ENCODE measurements around the gene PPIA. TPM values are rescaled to one million over a fixed set of nuclear protein-coding genes. Genes with fewer than 3 reads are reported as not detected.

PPIA gene
- polyA plus RNA-seq, 1 of the 3 experiments (the other 2 are of a cell fraction): 6,267 TPM

GRCh38 chr7:44824894-44825526 is 28.5 kb downstream of the PPIA start (continued):
- TF ChIP-seq USF2 (IDR thresholded peaks at IDR 0.05; ENCODE audit: borderline replicate concordance, low read depth, low read length): no peak

DNA sequence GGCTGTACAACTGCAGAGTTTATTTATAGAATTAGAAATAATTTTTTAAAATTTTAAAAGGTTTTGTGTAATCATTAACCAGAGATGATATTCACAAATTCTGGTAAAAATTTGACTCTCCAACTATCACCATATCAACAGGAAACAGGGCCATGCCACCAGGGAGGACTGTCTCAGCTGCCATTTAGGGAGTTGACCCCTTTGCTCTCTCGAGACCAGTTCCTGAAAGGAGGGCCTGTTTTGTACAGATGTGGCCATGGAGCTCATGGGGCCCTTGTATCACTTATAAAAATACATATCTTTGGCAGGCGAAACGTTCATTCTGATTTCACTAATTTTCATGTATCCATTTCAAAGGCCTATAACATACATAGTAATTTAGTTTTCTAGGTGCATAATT is 31.1 kb downstream of the PPIA start:
- H3K9me3 ChIP-seq: no peaks in the 10 kb centered on the region
- ChIA-PET CTCF (interaction anchor here (1.2 kb wide), 1 partner anchor 19 kb away, joined by 3 read pairs; no protein-coding TSS in a partner anchor), POLR2A (interaction anchor here (0.5 kb wide), 1 partner anchor 29 kb away, joined by 3 read pairs; no protein-coding TSS in a partner anchor)

More for the DNA sequence above, 31.1 kb downstream of the PPIA start:
- peaks cover 26% of the 10 kb centered on the region; the same call in 1 of the 2 replicates for H3K79me2 ChIP-seq (ENCODE audit: insufficient read depth)
- TF ChIP-seq SIN3A (IDR thresholded peaks at IDR 0.05; ENCODE audit: borderline replicate concordance, low read depth, low read length) (no peak), ELF1 (IDR thresholded peaks at IDR 0.05) (no peak), JUND (IDR thresholded peaks at IDR 0.05) (no peak), MXI1 (IDR thresholded peaks at IDR 0.05; ENCODE audit: low read depth, low read length) (no peak), MEF2A (IDR thresholded peaks at IDR 0.05; ENCODE audit: borderline replicate concordance, low read depth) (no peak), EP300 (IDR thresholded peaks at IDR 0.05; ENCODE audit: borderline replicate concordance in 1 of 2, low read depth in 1 of 2, low read length in 1 of 2) (no peak), CTCF (IDR thresholded peaks at IDR 0.05) (no peak), GABPA (IDR thresholded peaks at IDR 0.05; ENCODE audit: low read depth) (no peak), RAD21 (IDR thresholded peaks at IDR 0.05; ENCODE audit: low read length) (no peak), TAF1 (IDR thresholded peaks at IDR 0.05; ENCODE audit: borderline replicate concordance, low read depth, low read length) (no peak), FOXJ3 (CRISPR knock-in tag; IDR thresholded peaks at IDR 0.05) (no peak), RCOR1 (IDR thresholded peaks at IDR 0.05; ENCODE audit: low read length) (no peak)
- TF ChIP-seq, protein P1, sequence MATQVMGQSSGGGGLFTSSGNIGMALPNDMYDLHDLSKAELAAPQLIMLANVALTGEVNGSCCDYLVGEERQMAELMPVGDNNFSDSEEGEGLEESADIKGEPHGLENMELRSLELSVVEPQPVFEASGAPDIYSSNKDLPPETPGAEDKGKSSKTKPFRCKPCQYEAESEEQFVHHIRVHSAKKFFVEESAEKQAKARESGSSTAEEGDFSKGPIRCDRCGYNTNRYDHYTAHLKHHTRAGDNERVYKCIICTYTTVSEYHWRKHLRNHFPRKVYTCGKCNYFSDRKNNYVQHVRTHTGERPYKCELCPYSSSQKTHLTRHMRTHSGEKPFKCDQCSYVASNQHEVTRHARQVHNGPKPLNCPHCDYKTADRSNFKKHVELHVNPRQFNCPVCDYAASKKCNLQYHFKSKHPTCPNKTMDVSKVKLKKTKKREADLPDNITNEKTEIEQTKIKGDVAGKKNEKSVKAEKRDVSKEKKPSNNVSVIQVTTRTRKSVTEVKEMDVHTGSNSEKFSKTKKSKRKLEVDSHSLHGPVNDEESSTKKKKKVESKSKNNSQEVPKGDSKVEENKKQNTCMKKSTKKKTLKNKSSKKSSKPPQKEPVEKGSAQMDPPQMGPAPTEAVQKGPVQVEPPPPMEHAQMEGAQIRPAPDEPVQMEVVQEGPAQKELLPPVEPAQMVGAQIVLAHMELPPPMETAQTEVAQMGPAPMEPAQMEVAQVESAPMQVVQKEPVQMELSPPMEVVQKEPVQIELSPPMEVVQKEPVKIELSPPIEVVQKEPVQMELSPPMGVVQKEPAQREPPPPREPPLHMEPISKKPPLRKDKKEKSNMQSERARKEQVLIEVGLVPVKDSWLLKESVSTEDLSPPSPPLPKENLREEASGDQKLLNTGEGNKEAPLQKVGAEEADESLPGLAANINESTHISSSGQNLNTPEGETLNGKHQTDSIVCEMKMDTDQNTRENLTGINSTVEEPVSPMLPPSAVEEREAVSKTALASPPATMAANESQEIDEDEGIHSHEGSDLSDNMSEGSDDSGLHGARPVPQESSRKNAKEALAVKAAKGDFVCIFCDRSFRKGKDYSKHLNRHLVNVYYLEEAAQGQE (IDR thresholded peaks at IDR 0.05; ENCODE audit: low read depth, low read length): no peak
- TF ChIP-seq, protein P2, sequence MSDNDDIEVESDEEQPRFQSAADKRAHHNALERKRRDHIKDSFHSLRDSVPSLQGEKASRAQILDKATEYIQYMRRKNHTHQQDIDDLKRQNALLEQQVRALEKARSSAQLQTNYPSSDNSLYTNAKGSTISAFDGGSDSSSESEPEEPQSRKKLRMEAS (IDR thresholded peaks at IDR 0.05; ENCODE audit: low read depth): no peak
- peaks cover 53 to 58% of the 10 kb centered on the region in 2 experiments for H3K36me3 ChIP-seq (replicated peaks in 1 of 2; ENCODE audit: control insufficient read depth in 1 of 2, insufficient read depth in 2 of 2, low read length in 1 of 2)
- WGBS (ENCODE audit: low lambda C conversion rate): 98% methylated on average over 3 of the region's 3 CpGs
- no peak overlapping the region for H2AFZ ChIP-seq (ENCODE audit: low read depth)
- no peak for DNase-seq
- H3K4me3 ChIP-seq (ENCODE audit: low read depth in 2 of 2, low read length in 1 of 2): no peak overlapping the region
- H3K4me2 ChIP-seq: no peak overlapping the region
- no peak overlapping the region for H3K27ac ChIP-seq (ENCODE audit: low read depth in 2 of 2, low read length in 1 of 2)
- H3K9me2 ChIP-seq: no peaks in the 10 kb centered on the region
- H4K20me1 ChIP-seq (ENCODE audit: insufficient read depth): no peaks in the 10 kb centered on the region
- H3K9ac ChIP-seq: no peak overlapping the region
- H3K27me3 ChIP-seq (ENCODE audit: insufficient read depth): no peaks in the 10 kb centered on the region
- H3F3A ChIP-seq (replicated peaks; ENCODE audit: insufficient read depth): peaks cover 14% of the 10 kb centered on the region
- no peaks in the 10 kb centered on the region for H3K4me1 ChIP-seq (ENCODE audit: control insufficient read depth in 1 of 2, insufficient read depth in 2 of 2, low read depth in 1 of 2, low read length in 1 of 2)
